ENCODE data around the gene CGB8. TPM values are rescaled to one million over a fixed set of nuclear protein-coding genes. Genes with fewer than 3 reads are reported as not detected.

The CGB8 gene
- total RNA-seq, 1 donor from 2014 or later: 9.4 TPM

DNA sequence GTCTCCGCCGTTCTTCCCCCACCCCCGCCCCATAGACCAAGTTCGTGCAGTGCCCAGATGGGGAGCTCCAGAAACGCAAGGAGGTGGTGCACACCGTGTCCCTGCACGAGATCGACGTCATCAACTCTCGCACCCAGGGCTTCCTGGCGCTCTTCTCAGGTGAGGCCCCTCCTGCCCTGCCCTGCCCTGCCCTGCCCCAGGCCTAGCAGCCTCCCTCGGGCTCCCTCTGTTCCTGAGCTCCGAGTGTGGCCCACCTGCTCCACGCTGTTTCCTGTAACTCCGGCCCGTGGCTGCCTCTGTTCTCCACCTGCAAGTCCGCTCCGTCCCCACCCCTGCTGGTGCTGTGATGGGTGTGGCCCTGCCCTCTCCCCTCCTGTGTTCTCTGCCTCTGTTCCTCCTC, 38.5 kb downstream of the CGB8 start:
- no peak overlapping the region for H3K4me2 ChIP-seq (ENCODE audit: low read length)
- Mint-ChIP-seq H3K4me3 (ENCODE audit: unreplicated experiment) (no peak overlapping the region), H3K36me3 (ENCODE audit: low read depth, unreplicated experiment) (peaks cover 14% of the 10 kb centered on the region), H3K4me1 (ENCODE audit: low read depth, unreplicated experiment) (no peaks in the 10 kb centered on the region), H3K9me3 (ENCODE audit: unreplicated experiment) (no peaks in the 10 kb centered on the region), H3K27me3 (ENCODE audit: low read depth, unreplicated experiment) (no peaks in the 10 kb centered on the region), H3K27ac (ENCODE audit: unreplicated experiment) (no peak overlapping the region)
- no peak for FAIRE-seq
- H3K4me3 ChIP-seq (ENCODE audit: insufficient read depth, low read depth, low read length): no peak overlapping the region
- H3K27me3 ChIP-seq (ENCODE audit: insufficient read depth, low read length): no peaks in the 10 kb centered on the region
- H3K27ac ChIP-seq (ENCODE audit: low read depth, low read length): no peak overlapping the region
- H3K36me3 ChIP-seq (ENCODE audit: insufficient read depth, low read length): peaks cover 11% of the 10 kb centered on the region
- TF ChIP-seq EZH2 (IDR thresholded peaks at IDR 0.05; ENCODE audit: insufficient read depth, low read length): no peak
- peaks cover 4% of the 10 kb centered on the region for H4K20me1 ChIP-seq (ENCODE audit: insufficient read depth, low read length)
- H3K9ac ChIP-seq (ENCODE audit: low read length): no peak overlapping the region
- H3K79me2 ChIP-seq (ENCODE audit: insufficient read depth, low read length): no peaks in the 10 kb centered on the region
- H3K9me3 ChIP-seq (ENCODE audit: insufficient read depth, low read depth, low read length): no peaks in the 10 kb centered on the region
- H3K4me1 ChIP-seq (ENCODE audit: insufficient read depth, low read length): no peaks in the 10 kb centered on the region
- H2AFZ ChIP-seq (ENCODE audit: low read depth, low read length): no peak overlapping the region
- no peak for DNase-seq (ENCODE audit: low read depth)

DNA sequence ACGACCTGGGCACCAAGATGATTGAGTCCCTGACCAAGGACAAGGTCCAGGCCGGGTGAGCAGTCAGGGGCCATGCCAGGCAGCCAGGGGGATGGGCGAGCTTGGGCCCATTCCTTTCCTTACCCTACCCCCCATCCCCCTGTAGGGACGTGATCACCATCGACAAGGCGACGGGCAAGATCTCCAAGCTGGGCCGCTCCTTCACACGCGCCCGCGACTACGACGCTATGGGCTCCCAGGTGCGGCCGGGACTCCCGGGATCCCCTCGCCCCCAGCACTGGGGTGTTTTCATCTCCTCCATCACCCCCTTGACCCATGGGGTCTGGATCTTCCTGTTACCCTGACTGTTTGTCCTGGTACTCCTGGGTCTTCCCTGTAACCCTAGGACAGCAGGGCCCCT, 39.1 kb downstream of the CGB8 start:
- FAIRE-seq: no peak

DNA sequence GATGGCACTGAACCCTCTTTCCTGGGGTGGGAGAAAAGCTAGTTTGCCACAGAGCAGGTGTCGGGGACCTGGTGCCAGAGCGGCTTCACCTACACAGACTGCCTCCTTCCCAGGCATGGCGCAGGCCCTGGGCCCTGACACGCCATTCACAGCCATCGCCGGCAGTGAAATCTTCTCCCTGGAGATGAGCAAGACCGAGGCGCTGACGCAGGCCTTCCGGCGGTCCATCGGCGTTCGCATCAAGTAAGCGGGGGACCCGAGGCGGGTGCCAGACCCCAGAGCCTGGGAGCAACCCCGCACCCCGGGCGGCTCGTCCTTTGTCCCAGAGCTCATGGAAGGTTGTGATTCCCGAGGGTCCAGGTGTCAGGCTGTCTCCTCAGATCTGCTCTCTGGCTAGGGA, 42.0 kb downstream of the CGB8 start:
- H3K4me1 ChIP-seq (ENCODE audit: insufficient read depth, low read length): no peaks in the 10 kb centered on the region
- peaks cover 18% of the 10 kb centered on the region for H3K36me3 ChIP-seq (ENCODE audit: insufficient read depth, low read length)
- DNase-seq (ENCODE audit: low read depth) (no peak), FAIRE-seq (no peak)
- no peak overlapping the region for H3K4me2 ChIP-seq (ENCODE audit: low read length)
- no peak for TF ChIP-seq EZH2 (IDR thresholded peaks at IDR 0.05; ENCODE audit: insufficient read depth, low read length)
- TF ChIP-seq, protein P1, sequence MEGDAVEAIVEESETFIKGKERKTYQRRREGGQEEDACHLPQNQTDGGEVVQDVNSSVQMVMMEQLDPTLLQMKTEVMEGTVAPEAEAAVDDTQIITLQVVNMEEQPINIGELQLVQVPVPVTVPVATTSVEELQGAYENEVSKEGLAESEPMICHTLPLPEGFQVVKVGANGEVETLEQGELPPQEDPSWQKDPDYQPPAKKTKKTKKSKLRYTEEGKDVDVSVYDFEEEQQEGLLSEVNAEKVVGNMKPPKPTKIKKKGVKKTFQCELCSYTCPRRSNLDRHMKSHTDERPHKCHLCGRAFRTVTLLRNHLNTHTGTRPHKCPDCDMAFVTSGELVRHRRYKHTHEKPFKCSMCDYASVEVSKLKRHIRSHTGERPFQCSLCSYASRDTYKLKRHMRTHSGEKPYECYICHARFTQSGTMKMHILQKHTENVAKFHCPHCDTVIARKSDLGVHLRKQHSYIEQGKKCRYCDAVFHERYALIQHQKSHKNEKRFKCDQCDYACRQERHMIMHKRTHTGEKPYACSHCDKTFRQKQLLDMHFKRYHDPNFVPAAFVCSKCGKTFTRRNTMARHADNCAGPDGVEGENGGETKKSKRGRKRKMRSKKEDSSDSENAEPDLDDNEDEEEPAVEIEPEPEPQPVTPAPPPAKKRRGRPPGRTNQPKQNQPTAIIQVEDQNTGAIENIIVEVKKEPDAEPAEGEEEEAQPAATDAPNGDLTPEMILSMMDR (IDR thresholded peaks at IDR 0.05; ENCODE audit: insufficient read depth, low read depth, low read length): no peak
- no peaks in the 10 kb centered on the region for H3K27me3 Mint-ChIP-seq (ENCODE audit: low read depth, unreplicated experiment)
- H3K27me3 ChIP-seq (ENCODE audit: insufficient read depth, low read length): no peaks in the 10 kb centered on the region
- no peak overlapping the region for H3K27ac ChIP-seq (ENCODE audit: low read depth, low read length)
- H2AFZ ChIP-seq (ENCODE audit: low read depth, low read length): no peak overlapping the region
- H3K9me3 Mint-ChIP-seq (ENCODE audit: unreplicated experiment): no peaks in the 10 kb centered on the region
- H3K4me3 Mint-ChIP-seq (ENCODE audit: unreplicated experiment): no peak overlapping the region
- H3K27ac Mint-ChIP-seq (ENCODE audit: unreplicated experiment): no peak overlapping the region
- no peak overlapping the region for H3K4me3 ChIP-seq (ENCODE audit: insufficient read depth, low read depth, low read length)
- no peaks in the 10 kb centered on the region for H3K79me2 ChIP-seq (ENCODE audit: insufficient read depth, low read length)
- H4K20me1 ChIP-seq (ENCODE audit: insufficient read depth, low read length): peaks cover 3% of the 10 kb centered on the region
- H3K9me3 ChIP-seq (ENCODE audit: insufficient read depth, low read depth, low read length): no peaks in the 10 kb centered on the region
- no peak overlapping the region for H3K9ac ChIP-seq (ENCODE audit: low read length)
- H3K4me1 Mint-ChIP-seq (ENCODE audit: low read depth, unreplicated experiment): no peaks in the 10 kb centered on the region
- peaks cover 21% of the 10 kb centered on the region for H3K36me3 Mint-ChIP-seq (ENCODE audit: low read depth, unreplicated experiment)

More for the DNA sequence above, 39.1 kb downstream of the CGB8 start:
- Histone ChIP-seq H4K20me1 (ENCODE audit: insufficient read depth, low read length) (peaks cover 7% of the 10 kb centered on the region), H3K4me3 (ENCODE audit: insufficient read depth, low read depth, low read length) (no peak overlapping the region), H3K27me3 (ENCODE audit: insufficient read depth, low read length) (no peaks in the 10 kb centered on the region), H3K27ac (ENCODE audit: low read depth, low read length) (no peak overlapping the region), H3K4me1 (ENCODE audit: insufficient read depth, low read length) (no peaks in the 10 kb centered on the region), H3K9ac (ENCODE audit: low read length) (no peak overlapping the region), H3K9me3 (ENCODE audit: insufficient read depth, low read depth, low read length) (no peaks in the 10 kb centered on the region), H3K4me2 (ENCODE audit: low read length) (no peak overlapping the region), H2AFZ (ENCODE audit: low read depth, low read length) (no peak overlapping the region), H3K79me2 (ENCODE audit: insufficient read depth, low read length) (no peaks in the 10 kb centered on the region), H3K36me3 (ENCODE audit: insufficient read depth, low read length) (peaks cover 11% of the 10 kb centered on the region)
- no peak overlapping the region for H3K27ac Mint-ChIP-seq (ENCODE audit: unreplicated experiment)
- peaks cover 13% of the 10 kb centered on the region for H3K36me3 Mint-ChIP-seq (ENCODE audit: low read depth, unreplicated experiment)
- no peaks in the 10 kb centered on the region for H3K9me3 Mint-ChIP-seq (ENCODE audit: unreplicated experiment)
- H3K4me1 Mint-ChIP-seq (ENCODE audit: low read depth, unreplicated experiment): no peaks in the 10 kb centered on the region
- H3K4me3 Mint-ChIP-seq (ENCODE audit: unreplicated experiment): no peak overlapping the region
- TF ChIP-seq EZH2 (IDR thresholded peaks at IDR 0.05; ENCODE audit: insufficient read depth, low read length): no peak
- TF ChIP-seq, protein P1 (IDR thresholded peaks at IDR 0.05; ENCODE audit: insufficient read depth, low read depth, low read length): no peak
- no peaks in the 10 kb centered on the region for H3K27me3 Mint-ChIP-seq (ENCODE audit: low read depth, unreplicated experiment)
- DNase-seq (ENCODE audit: low read depth): no peak
